GM11168 (cell line): ENCODE results near the gene APRT.

Experiments
- in situ Hi-C: fragments of 300-500 bp; cut with MboI; formaldehyde crosslinking; loops from one replicate; pipeline ENCODE4 v1.12.0; 2022; ENCODE audit warnings: low sequenced_read_pairs; ENCODE audit not compliant: unreplicated experiment

The APRT gene

GRCh38 chr16:88792668-88793250 lies 19.0 kb downstream of the APRT start:
- in situ Hi-C loops = no loop called here

- in situ Hi-C loops = no loop called here
Observed at GRCh38 chr16:88792078-88792550, 19.6 kb downstream of the APRT start.

GRCh38 chr16:88790312-88791211 lies 21.2 kb downstream of the APRT start:
- in situ Hi-C loops = no loop called here

GRCh38 chr16:88789594-88789993 lies 22.1 kb downstream of the APRT start:
- in situ Hi-C loops = loop anchor here (5.0 to 10.0 kb wide), 2 partner anchors 37 to 55 kb away; no protein-coding TSS in a partner anchor

- in situ Hi-C loops = loop anchor here (5.0 to 10.0 kb wide), 2 partner anchors 36 to 54 kb away; no protein-coding TSS in a partner anchor
Observed at GRCh38 chr16:88788749-88789148, 23.0 kb downstream of the APRT start.

GRCh38 chr16:88787579-88788314 lies 24.0 kb downstream of the APRT start:
- in situ Hi-C loops = loop anchor here (5.0 to 10.0 kb wide), 2 partner anchors 35 to 53 kb away; no protein-coding TSS in a partner anchor

- in situ Hi-C loops = loop anchor here (5.0 to 10.0 kb wide), 2 partner anchors 33 to 51 kb away; no protein-coding TSS in a partner anchor
Observed at GRCh38 chr16:88785106-88785924, 26.4 kb downstream of the APRT start, which contains the start of gene PIEZO1. TSS of gene PIEZO1 (minus strand) at chr16:88785220. CDS start at chr16:88784964, 256 bp downstream.

- in situ Hi-C loops = loop anchor here (5.0 to 10.0 kb wide), 2 partner anchors 32 to 50 kb away; no protein-coding TSS in a partner anchor
Observed at GRCh38 chr16:88784856-88785105, 26.9 kb downstream of the APRT start.

- in situ Hi-C loops = loop anchor here (10.0 kb wide), 1 partner anchor 49 kb away; no protein-coding TSS in a partner anchor
Observed at GRCh38 chr16:88784074-88784855, 27.5 kb downstream of the APRT start.

- in situ Hi-C loops = loop anchor here (10.0 kb wide), 1 partner anchor 49 kb away; no protein-coding TSS in a partner anchor
Observed at GRCh38 chr16:88783391-88784073, 28.2 kb downstream of the APRT start.

- in situ Hi-C loops = loop anchor here (10.0 kb wide), 1 partner anchor 48 kb away; no protein-coding TSS in a partner anchor
Observed at GRCh38 chr16:88782454-88783390, 29.0 kb downstream of the APRT start.

- in situ Hi-C loops = loop anchor here (10.0 kb wide), 1 partner anchor 47 kb away; no protein-coding TSS in a partner anchor
Observed at GRCh38 chr16:88781140-88782077, 30.3 kb downstream of the APRT start.

- in situ Hi-C loops = loop anchor here (10.0 kb wide), 1 partner anchor 46 kb away; no protein-coding TSS in a partner anchor
Observed at GRCh38 chr16:88780142-88781062, 31.3 kb downstream of the APRT start.

- in situ Hi-C loops = loop anchor here (10.0 kb wide), 1 partner anchor 45 kb away; no protein-coding TSS in a partner anchor
Observed at GRCh38 chr16:88779406-88780141, 32.2 kb downstream of the APRT start.
